Hepatocyte (in vitro differentiated cells): ENCODE measurements around the gene RABGAP1. TPM values are rescaled to one million over a fixed set of nuclear protein-coding genes. Genes with fewer than 3 reads are reported as not detected.

Source experiments
- DNase-seq: peaks from one replicate; pipeline ENCODE4 v3.0.0-alpha.2; 2016; ENCODE audit warnings: low spot score
- H2AFZ ChIP-seq: fragments of 200-600 bp; sonication (generic); 2 replicates; pipeline ENCODE4 v1.6.0; 2016; ENCODE audit warnings: antibody characterized with exemption, mild to moderate bottlenecking
- H3K27ac ChIP-seq: fragments of 200-600 bp; sonication (generic); 2 replicates; pipeline ENCODE4 v1.5.1; 2016; ENCODE audit warnings: mild to moderate bottlenecking
- H3K27me3 ChIP-seq: fragments of 200-600 bp; sonication (generic); 2 replicates; pipeline ENCODE4 v1.6.1; 2016
- H3K36me3 ChIP-seq: fragments of 200-600 bp; sonication (generic); replicated peaks from 2 replicates; pipeline ENCODE4 v1.5.1; 2016; ENCODE audit warnings: low read depth; ENCODE audit not compliant: insufficient read depth
- H3K4me1 ChIP-seq: fragments of 200-600 bp; sonication (generic); 2 replicates; pipeline ENCODE4 v1.5.1; 2016; ENCODE audit warnings: mild to moderate bottlenecking, moderate library complexity; ENCODE audit not compliant: insufficient read depth
- H3K4me2 ChIP-seq: fragments of 200-600 bp; sonication (generic); 2 replicates; pipeline ENCODE4 v1.6.0; 2016
- H3K4me3 ChIP-seq: fragments of 200-600 bp; sonication (generic); 2 replicates; pipeline ENCODE4 v1.5.1; 2016; ENCODE audit warnings: mild to moderate bottlenecking
- H3K79me2 ChIP-seq: fragments of 200-600 bp; sonication (generic); 2 replicates; pipeline ENCODE4 v1.6.0; 2017; ENCODE audit warnings: mild to moderate bottlenecking
- H3K9me2 ChIP-seq: fragments of 200-600 bp; sonication (generic); replicated peaks from 2 replicates; pipeline ENCODE4 v1.6.0; 2017; ENCODE audit warnings: mild to moderate bottlenecking; ENCODE audit not compliant: insufficient read depth
- H3K9me3 ChIP-seq: fragments of 200-600 bp; sonication (generic); 2 replicates; pipeline ENCODE4 v1.5.1; 2016; ENCODE audit warnings: low read depth, mild to moderate bottlenecking
- H4K20me1 ChIP-seq: fragments of 200-600 bp; sonication (generic); 2 replicates; pipeline ENCODE4 v1.6.0; 2016; ENCODE audit warnings: mild to moderate bottlenecking; ENCODE audit not compliant: insufficient read depth, poor library complexity, severe bottlenecking
- EZH2 ChIP-seq: fragments of 200-600 bp; sonication (generic); IDR thresholded peaks from 2 replicates; pipeline ENCODE4 v1.6.1; 2016; ENCODE audit warnings: antibody characterized with exemption, mild to moderate bottlenecking, borderline replicate concordance
- EZH2phosphoT487 ChIP-seq: fragments of 200-600 bp; sonication (generic); IDR thresholded peaks from one replicate; pipeline ENCODE4 v1.6.1; 2018; ENCODE audit warnings: antibody characterized with exemption, mild to moderate bottlenecking, low read depth, moderate library complexity; ENCODE audit not compliant: unreplicated experiment, severe bottlenecking
- WGBS: methylation state at CpG from one replicate; pipeline ENCODE4 v1.1.6; 2016; ENCODE audit warnings: low lambda C conversion rate; ENCODE audit errors: missing lambda C conversion rate; 5-methylcytosine and 5-hydroxymethylcytosine counted together
- polyA plus RNA-seq: library from polyadenylated mRNA; unstranded; fragments of >200 nt; fragmentation: Nextera tagmentation; extraction: Ambion mirVana; gene quantifications from 2 replicates; pipeline ENCODE4 v1.2.1, GENCODE V29; 2016
- total RNA-seq: library from RNA; depleted of rRNA; stranded (reverse); fragments of >200 nt; gene quantifications from 2 replicates; pipeline ENCODE4 v1.2.3, GENCODE V29; 2014
- TF ChIP-seq, protein P1 (sequence below): fragments of 200-600 bp; sonication (generic); IDR thresholded peaks from 2 replicates; pipeline ENCODE4 v1.5.1; 2016; ENCODE audit warnings: antibody characterized with exemption, mild to moderate bottlenecking; ENCODE audit not compliant: poor library complexity

The RABGAP1 gene
- total and polyA plus RNA-seq, 2 experiments from 2014 or later, result 26.8 to 58.4 TPM

DNA sequence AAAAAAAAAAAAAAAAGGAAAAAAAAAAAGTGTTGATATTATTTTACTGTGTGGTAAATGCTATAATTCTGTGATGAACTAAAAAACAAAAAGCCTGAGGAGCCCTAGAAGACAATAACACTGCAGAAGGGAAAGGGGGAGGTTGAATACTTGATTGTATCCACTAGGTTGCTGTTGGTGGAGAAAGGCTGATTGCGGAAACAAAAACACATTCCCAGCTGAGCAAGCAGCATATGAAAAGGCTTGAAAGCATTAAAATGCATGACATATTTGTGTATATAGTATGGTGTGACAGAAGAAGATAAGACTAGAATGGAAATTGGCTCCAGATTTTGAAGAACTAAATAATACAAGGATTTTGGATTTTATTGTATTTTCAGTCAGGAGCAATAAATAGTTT, 8.9 kb downstream of the RABGAP1 start:
- no peak overlapping the region for H3K4me3 ChIP-seq
- peaks cover 100% of the 10 kb centered on the region for H3K79me2 ChIP-seq
- no peaks in the 10 kb centered on the region for H3K9me2 ChIP-seq
- no peak for DNase-seq
- H3K4me1 ChIP-seq, result peaks cover 16% of the 10 kb centered on the region
- H3K36me3 ChIP-seq, result no peaks in the 10 kb centered on the region
- no peak overlapping the region for H3K4me2 ChIP-seq
- WGBS, result 91% methylated on average over 1 of the region's 1 CpG
- TF ChIP-seq EZH2phosphoT487, result no peak
- TF ChIP-seq, protein P1, sequence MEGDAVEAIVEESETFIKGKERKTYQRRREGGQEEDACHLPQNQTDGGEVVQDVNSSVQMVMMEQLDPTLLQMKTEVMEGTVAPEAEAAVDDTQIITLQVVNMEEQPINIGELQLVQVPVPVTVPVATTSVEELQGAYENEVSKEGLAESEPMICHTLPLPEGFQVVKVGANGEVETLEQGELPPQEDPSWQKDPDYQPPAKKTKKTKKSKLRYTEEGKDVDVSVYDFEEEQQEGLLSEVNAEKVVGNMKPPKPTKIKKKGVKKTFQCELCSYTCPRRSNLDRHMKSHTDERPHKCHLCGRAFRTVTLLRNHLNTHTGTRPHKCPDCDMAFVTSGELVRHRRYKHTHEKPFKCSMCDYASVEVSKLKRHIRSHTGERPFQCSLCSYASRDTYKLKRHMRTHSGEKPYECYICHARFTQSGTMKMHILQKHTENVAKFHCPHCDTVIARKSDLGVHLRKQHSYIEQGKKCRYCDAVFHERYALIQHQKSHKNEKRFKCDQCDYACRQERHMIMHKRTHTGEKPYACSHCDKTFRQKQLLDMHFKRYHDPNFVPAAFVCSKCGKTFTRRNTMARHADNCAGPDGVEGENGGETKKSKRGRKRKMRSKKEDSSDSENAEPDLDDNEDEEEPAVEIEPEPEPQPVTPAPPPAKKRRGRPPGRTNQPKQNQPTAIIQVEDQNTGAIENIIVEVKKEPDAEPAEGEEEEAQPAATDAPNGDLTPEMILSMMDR, result no peak
- no peak for TF ChIP-seq EZH2
- H2AFZ ChIP-seq, result no peak overlapping the region
- H3K27ac ChIP-seq, result no peak overlapping the region
- peaks cover 84% of the 10 kb centered on the region for H4K20me1 ChIP-seq
- no peaks in the 10 kb centered on the region for H3K9me3 ChIP-seq
- H3K27me3 ChIP-seq, result no peaks in the 10 kb centered on the region

DNA sequence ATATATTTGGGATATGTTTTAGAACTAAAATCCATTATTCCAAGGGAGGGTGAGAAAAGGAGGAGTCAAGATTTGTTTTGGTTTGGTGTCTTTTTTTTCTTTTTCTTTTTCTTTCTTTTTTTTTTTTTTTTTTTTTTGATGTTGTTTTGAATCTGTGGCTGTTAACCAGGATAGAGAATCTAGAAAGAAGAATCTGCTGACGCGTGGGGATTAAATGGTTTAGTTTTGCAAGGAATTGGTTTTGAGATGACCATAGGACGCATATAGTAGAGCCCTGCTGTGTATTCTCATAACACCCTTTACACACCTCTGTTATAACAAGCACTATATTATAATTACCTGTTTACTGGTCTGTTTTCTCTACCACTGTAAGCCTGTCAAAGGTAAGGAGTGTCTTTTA, 9.4 kb downstream of the RABGAP1 start:
- peaks cover 16% of the 10 kb centered on the region for H3K4me1 ChIP-seq
- TF ChIP-seq EZH2phosphoT487 (no peak), EZH2 (no peak)
- TF ChIP-seq, protein P1, result no peak
- peaks cover 100% of the 10 kb centered on the region for H3K79me2 ChIP-seq
- no peak overlapping the region for H2AFZ ChIP-seq
- H3K27me3 ChIP-seq, result no peaks in the 10 kb centered on the region
- peaks cover 86% of the 10 kb centered on the region for H4K20me1 ChIP-seq
- H3K9me3 ChIP-seq, result no peaks in the 10 kb centered on the region
- DNase-seq, result no peak
- H3K4me2 ChIP-seq, result no peak overlapping the region
- H3K9me2 ChIP-seq, result no peaks in the 10 kb centered on the region
- H3K36me3 ChIP-seq, result no peaks in the 10 kb centered on the region
- H3K27ac ChIP-seq, result no peak overlapping the region
- 98% methylated on average over 3 of the region's 3 CpGs for WGBS
- no peak overlapping the region for H3K4me3 ChIP-seq

DNA sequence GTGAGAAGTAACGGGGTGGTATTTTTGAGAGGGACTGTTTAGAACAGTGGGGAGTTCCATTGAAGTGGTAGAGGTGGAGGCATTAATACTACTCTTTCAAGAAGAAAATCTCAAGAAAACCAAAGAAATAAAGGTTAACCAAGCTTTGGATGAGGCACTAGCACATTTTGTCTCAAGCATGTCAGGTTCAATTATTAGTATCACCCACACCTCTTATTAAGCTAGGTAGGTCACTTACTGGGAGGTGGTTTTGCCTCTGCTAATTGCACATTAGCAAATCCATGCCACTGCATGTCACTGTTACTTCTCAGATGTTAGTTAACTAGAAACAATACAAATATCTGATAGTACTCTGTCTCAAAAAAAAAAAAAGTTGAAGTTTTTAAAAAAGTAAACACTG, 10.2 kb downstream of the RABGAP1 start:
- H3K4me2 ChIP-seq, result no peak overlapping the region
- H2AFZ ChIP-seq, result no peak overlapping the region
- peaks cover 82% of the 10 kb centered on the region for H4K20me1 ChIP-seq
- TF ChIP-seq EZH2, result no peak
- TF ChIP-seq EZH2phosphoT487, result no peak
- TF ChIP-seq, protein P1, result no peak
- H3K4me3 ChIP-seq, result no peak overlapping the region
- no peaks in the 10 kb centered on the region for H3K27me3 ChIP-seq
- H3K9me3 ChIP-seq, result no peaks in the 10 kb centered on the region
- no peak for DNase-seq
- H3K79me2 ChIP-seq, result peaks cover 100% of the 10 kb centered on the region
- H3K4me1 ChIP-seq, result peaks cover 16% of the 10 kb centered on the region
- no peaks in the 10 kb centered on the region for H3K36me3 ChIP-seq
- 100% methylated on average over 1 of the region's 1 CpG for WGBS
- H3K27ac ChIP-seq, result no peak overlapping the region
- no peaks in the 10 kb centered on the region for H3K9me2 ChIP-seq

DNA sequence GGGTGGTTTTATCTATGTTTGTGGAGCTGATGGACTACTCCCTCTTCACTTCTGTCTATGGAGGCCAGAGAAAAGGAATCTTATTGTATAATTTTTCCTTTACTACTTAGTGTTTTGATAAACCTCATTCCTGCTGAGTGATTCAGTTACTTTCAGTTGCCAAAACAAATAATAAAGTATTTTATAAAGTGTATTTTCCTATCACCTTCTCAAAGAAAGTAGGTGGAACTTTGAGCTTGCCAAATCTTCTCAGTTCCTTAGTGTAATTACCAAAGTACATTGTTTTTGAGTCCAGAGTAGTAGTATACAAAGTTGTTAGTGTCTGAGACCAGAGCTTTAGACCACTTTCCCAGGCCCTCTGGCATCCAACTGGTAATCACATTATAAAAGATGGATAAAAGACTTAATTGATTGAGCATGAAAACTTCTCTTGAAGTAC, 13.5 kb downstream of the RABGAP1 start:
- H3K79me2 ChIP-seq, result peaks cover 88% of the 10 kb centered on the region
- peak overlapping the region; percentile 14 for H3K27ac ChIP-seq
- TF ChIP-seq EZH2 (no peak), EZH2phosphoT487 (no peak)
- TF ChIP-seq, protein P1, result no peak
- no peak overlapping the region for H3K4me3 ChIP-seq
- H2AFZ ChIP-seq, result no peak overlapping the region
- H3K4me1 ChIP-seq, result peaks cover 9% of the 10 kb centered on the region
- H4K20me1 ChIP-seq, result peaks cover 54% of the 10 kb centered on the region
- H3K9me3 ChIP-seq, result no peaks in the 10 kb centered on the region
- DNase-seq, result no peak
- no peaks in the 10 kb centered on the region for H3K27me3 ChIP-seq
- H3K4me2 ChIP-seq, result no peak overlapping the region
- no peaks in the 10 kb centered on the region for H3K36me3 ChIP-seq
- no peaks in the 10 kb centered on the region for H3K9me2 ChIP-seq
